Measurements from ENCODE around the gene FLOT1.

FLOT1 gene, protein sequence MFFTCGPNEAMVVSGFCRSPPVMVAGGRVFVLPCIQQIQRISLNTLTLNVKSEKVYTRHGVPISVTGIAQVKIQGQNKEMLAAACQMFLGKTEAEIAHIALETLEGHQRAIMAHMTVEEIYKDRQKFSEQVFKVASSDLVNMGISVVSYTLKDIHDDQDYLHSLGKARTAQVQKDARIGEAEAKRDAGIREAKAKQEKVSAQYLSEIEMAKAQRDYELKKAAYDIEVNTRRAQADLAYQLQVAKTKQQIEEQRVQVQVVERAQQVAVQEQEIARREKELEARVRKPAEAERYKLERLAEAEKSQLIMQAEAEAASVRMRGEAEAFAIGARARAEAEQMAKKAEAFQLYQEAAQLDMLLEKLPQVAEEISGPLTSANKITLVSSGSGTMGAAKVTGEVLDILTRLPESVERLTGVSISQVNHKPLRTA

DNA sequence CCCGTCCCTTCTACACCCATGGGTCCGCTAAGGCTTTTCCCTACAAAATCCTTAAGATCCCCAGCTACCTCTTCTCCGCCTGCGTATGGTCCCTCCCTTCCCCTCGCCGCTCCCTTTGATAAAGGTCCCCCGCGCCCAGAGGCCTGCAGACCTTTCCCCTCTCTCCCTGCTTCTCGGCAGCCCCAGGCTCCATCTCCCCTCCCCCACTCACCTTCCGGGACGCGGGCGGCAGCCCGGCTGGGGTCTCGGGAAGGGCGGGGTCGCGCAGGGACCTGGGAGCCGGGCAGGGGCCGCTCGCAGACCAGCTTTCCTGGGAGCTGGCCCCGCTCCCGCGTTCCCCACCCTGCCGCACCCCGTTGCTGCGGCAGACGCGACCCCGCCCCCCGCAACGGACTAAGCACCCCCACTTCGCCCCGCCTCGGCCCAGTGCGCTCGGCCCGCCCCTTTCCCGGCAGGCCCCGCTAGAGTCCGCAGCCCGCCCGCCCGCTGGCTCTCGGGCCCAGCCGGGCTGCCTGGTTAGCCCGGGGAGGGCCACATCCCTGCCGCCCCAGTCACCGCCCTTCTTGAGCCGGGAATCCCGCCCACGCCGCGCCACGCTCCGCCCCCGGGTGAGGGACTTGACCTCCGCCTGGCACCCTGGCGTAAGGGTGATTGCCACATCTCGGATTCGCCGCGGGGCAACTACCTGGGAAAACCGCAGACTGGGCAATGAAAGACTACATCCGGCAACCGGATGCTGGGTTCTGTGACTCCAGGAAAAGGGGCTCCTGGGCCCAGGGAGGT is at the start of gene FLOT1:
FLOT1 (minus strand) TSS at position 372 of the 783 bp plus-strand sequence. CDS start 498 bp downstream, outside the sequence.
- peak; percentile 99 for DNase-seq (ENCODE audit: low spot score)
- H3K4me3 ChIP-seq, result peak within 1 kb of the TSS; percentile 93
- TF ChIP-seq, protein P1, sequence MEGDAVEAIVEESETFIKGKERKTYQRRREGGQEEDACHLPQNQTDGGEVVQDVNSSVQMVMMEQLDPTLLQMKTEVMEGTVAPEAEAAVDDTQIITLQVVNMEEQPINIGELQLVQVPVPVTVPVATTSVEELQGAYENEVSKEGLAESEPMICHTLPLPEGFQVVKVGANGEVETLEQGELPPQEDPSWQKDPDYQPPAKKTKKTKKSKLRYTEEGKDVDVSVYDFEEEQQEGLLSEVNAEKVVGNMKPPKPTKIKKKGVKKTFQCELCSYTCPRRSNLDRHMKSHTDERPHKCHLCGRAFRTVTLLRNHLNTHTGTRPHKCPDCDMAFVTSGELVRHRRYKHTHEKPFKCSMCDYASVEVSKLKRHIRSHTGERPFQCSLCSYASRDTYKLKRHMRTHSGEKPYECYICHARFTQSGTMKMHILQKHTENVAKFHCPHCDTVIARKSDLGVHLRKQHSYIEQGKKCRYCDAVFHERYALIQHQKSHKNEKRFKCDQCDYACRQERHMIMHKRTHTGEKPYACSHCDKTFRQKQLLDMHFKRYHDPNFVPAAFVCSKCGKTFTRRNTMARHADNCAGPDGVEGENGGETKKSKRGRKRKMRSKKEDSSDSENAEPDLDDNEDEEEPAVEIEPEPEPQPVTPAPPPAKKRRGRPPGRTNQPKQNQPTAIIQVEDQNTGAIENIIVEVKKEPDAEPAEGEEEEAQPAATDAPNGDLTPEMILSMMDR (IDR thresholded peaks at IDR 0.05), result no peak
- peak within 1 kb of the TSS; percentile 98 to 99 for H3K27ac ChIP-seq

DNA sequence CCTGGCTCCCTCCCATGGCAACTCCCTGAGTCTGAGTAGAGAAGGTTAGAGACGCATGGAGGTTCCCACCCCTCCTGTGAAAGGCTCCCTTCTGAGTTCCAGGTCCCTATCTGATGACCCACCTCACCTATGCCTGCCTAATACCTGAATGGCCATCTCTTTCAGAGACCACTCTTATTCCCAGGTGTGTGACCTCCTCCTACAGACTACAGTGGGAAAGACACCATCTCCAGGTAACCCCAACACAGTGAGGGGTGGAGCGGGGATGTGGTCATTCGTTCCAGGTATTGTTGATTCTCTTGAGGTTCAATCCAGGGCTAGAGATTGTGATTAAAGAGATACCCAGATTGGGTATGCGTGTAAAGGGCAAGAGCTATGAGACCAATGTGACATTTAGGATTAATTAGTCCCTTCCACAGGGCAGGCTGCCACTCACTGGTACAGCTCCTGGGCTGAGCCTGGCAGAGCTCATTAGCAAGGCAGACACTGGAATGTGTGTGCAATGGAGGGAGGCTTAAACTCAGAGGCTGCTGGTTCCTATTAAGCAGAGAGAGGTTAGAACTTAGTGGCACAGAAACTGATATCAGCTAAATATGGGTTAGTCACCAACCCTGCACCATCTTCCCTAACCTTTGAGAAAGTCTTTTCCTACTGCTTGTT is 48.4 kb upstream of the FLOT1 start:
- no peak overlapping the region for H3K27ac ChIP-seq
- TF ChIP-seq, protein P1 (IDR thresholded peaks at IDR 0.05), result no peak
- H3K4me3 ChIP-seq, result no peak overlapping the region
- no peak for DNase-seq (ENCODE audit: low spot score)

DNA sequence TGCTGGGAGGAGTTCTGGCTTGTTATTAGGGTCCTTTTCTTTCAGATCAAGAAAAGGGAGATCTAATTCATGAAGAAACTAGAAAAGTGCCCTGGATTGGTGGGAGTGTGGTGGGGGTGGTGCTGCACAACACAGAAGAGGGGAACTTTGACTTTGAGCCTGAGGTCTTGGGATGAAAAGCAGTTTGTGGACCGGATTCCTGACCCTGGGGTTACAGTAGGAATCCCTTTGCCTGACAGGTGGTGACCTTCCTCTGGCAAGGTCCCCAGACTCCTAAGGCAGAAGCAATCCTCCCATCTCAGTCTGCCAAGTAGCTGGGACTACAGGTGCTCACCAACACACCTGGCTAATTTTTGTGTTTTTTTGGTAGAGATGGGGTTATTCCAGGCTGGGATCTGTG is 47.1 kb upstream of the FLOT1 start:
- no peak overlapping the region for H3K4me3 ChIP-seq

DNA sequence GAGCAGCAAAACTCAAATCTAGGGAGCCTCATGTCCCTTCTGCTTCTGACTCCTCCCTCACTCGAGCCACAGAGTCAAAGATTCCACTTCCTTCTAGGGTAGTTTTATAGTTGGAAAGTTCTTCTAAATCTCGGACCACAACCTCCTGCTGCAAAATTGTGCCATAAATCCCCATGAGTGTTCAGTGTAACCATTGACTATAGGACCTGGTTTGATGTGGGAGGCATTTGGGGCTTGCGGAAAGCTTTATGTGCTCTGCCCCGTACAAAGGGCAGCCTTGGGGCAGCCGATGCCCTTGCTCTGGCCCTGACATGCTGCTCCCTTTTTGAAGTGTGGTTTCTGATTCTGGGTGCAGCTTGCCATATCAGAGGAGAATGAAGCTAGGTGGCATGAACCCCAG is 45.5 kb upstream of the FLOT1 start:
- peak overlapping the region; percentile 27 to 33 for H3K27ac ChIP-seq
- DNase-seq (ENCODE audit: low spot score), result no peak
- no peak overlapping the region for H3K4me3 ChIP-seq
- TF ChIP-seq, protein P1 (IDR thresholded peaks at IDR 0.05), result no peak

More for the DNA sequence above, 47.1 kb upstream of the FLOT1 start:
- TF ChIP-seq, protein P1 (IDR thresholded peaks at IDR 0.05), result no peak
- DNase-seq (ENCODE audit: low spot score), result no peak
- no peak overlapping the region for H3K27ac ChIP-seq

DNA sequence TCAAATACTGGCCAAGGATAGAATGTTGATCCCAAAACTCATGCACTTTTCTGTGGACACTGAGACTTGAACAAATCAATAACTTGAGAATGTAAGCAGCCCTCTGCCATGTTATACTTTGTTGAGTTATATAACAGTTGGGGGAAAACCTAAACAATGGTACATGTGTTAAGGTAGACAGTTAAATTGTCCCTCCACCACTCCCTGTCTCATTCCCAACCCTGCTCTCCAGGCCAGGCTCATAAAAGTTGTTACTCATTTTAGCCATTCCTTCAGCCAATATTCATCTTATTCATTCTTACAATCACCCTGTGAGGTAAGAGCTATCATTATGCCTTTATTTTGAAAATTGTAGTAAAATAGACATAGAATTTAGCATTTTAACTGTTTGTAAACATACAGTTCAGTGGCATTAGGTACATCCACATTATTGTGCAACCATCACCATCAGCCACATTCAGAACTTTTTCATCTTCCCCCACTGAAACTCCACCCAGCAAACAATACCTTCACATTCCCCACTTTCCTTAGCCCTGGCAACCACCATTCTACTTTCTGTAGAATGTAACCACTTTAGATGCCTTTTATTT is 40.0 kb upstream of the FLOT1 start:
- Histone ChIP-seq H3K27ac (peak overlapping the region; percentile 86 to 93), H3K4me3 (no peak overlapping the region)
- TF ChIP-seq, protein P1 (IDR thresholded peaks at IDR 0.05), result no peak
- DNase-seq (ENCODE audit: low spot score), result no peak

DNA sequence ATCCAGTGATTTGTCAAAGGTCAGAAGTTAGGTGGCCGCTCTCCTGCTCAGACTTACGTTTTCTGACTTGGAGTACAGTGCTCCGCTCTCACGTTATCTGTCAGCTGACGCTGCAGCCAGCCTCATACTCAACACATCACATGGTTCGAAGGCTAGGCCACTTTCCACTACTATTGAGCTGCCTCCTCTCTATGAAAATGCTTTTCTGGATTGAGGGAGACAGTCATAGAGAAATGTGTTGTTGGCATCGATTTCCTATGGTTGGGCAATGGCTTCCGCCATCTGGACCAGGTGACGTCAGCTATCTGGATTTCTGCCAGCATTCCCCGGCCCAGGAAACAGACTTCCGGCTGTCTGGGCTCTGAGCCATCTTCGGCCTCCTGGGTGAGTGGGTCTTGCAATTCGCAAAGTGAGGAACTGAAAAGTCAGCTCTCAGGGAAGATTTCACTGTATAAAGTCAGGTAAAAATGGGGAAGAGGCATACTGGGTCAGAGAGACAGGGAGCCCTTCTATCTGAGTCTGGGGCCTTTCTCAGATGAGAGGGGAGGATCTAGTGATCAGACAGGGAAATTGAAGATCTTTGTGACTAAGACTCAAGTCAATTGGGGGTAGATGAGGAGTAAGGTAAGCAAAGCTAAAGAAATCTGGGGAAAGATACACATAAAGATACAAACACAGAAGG is 39.4 kb upstream of the FLOT1 start:
- TF ChIP-seq, protein P1 (IDR thresholded peaks at IDR 0.05), result no peak
- DNase-seq (ENCODE audit: low spot score), result peak; percentile 97
- Histone ChIP-seq H3K27ac (peak overlapping the region; percentile 86 to 93), H3K4me3 (peak overlapping the region; percentile 37)
